GM19463 (cell line): ENCODE data around the gene EPC2.

Experiments
- ATAC-seq: cut with Tn5 transposase; IDR thresholded peaks from one replicate; pipeline ENCODE4 v1.9.1; 2021; ENCODE audit warnings: mild to moderate bottlenecking, moderate library complexity; ENCODE audit not compliant: unreplicated experiment

The EPC2 gene, protein sequence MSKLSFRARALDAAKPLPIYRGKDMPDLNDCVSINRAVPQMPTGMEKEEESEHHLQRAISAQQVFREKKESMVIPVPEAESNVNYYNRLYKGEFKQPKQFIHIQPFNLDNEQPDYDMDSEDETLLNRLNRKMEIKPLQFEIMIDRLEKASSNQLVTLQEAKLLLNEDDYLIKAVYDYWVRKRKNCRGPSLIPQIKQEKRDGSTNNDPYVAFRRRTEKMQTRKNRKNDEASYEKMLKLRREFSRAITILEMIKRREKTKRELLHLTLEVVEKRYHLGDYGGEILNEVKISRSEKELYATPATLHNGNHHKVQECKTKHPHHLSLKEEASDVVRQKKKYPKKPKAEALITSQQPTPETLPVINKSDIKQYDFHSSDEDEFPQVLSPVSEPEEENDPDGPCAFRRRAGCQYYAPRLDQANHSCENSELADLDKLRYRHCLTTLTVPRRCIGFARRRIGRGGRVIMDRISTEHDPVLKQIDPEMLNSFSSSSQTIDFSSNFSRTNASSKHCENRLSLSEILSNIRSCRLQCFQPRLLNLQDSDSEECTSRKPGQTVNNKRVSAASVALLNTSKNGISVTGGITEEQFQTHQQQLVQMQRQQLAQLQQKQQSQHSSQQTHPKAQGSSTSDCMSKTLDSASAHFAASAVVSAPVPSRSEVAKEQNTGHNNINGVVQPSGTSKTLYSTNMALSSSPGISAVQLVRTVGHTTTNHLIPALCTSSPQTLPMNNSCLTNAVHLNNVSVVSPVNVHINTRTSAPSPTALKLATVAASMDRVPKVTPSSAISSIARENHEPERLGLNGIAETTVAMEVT

DNA sequence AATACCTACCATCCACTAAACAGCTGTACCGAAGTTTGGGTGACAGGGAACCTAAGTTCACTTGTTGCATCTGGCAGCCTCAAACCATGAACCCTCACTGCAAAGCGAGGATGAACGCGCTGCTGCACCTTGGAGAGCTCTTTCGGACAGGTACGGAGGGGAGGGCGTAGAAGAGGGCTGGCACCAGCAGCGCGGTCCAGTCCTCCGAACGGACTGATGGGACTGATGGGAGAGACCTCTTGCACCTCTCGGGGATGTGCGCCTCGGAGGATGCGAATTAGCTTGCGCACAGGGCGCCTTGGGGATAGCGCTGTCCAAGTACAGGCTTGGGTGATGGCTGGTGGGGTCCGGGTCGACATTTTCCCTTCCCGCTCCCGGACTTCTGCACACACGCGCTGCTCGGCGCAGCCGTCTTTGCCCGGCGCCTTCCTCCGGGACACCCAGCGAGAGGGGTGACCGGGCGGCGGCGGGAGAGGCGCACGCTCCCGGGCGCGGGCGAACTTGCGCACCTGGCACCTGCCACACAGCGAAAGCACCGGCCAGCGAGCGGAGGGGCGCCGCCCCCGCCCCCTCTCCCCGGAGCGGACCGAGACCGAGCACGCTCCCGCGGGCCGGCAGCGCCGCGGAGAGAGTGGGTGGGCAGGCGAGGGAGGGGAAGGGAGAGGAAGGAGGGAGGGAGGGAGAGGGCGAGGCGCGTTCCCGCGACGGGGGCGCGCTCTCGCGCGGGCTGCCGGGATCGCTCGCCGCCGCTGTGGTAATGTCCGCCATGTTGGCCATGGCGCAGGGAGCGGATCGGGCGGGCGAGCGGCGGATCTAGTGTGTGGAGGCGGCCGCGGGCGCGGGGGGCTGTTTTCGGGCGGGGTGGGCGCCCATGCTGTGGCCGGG is at the start of gene EPC2:
Gene EPC2, plus strand, starts transcription at position 754 of the 885 bp plus-strand sequence. CDS start 267 bp downstream, outside the sequence.
- peak; percentile 55 for ATAC-seq

DNA sequence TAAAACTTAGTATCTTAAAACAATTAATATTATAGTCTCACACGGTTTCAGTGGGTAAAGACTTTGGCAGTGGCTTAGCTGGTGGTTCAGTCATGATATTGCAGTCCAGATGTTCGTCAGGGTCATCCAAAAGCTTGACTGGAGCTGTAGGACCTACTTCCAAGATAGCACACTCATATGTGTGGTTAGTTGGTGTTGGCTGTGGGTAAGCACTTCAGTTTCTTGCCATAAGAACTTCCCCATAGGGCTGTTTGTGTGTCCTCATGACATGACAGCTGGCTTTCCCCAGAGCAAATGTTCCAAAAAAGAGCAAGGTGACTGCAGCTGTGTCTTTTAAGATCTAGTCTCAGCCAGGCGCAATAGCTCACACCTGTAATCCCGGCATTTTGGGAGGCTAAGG is 48.5 kb upstream of the EPC2 start:
- no peak for ATAC-seq

DNA sequence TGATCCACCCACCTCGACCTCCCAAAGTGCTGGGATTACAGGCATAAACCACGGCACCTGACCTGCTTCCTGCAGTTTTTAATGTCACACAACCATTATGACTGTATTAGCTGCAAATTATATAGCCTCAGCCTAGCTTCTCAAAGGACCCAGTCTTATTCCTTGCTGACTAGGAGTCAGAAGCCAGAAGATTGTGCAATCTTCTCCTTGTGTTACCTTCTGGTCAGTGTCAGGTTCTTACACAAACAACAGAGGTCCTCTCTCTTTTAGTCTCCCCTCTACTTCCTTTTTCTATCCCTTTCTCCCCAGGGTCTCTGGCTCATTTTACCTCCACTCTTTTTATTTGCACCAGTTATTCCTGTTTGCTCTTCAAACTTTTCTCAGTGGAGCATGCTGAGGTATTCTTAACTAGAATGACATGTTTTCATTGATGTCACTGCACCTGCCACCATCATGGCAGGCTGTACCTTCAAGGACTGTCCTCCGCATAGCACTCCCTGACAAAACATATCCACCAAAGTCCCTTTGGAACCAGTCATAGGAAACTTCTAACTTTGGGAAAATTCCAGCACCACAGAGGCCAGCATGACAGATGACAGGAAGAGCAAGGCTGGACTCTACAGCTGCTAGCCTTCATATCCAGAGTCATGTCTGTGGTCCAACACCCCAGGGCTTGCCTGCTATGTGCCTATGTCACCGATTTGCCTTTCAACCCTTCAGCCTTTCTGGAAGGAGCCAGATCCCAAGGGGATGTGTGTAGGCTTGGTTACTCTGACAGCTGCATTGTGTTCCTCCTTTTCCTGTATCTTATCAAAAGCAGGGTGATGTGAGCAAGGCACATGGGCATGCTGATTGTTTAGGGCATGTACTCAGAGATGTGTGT is 45.2 kb upstream of the EPC2 start:
- ATAC-seq, result no peak

DNA sequence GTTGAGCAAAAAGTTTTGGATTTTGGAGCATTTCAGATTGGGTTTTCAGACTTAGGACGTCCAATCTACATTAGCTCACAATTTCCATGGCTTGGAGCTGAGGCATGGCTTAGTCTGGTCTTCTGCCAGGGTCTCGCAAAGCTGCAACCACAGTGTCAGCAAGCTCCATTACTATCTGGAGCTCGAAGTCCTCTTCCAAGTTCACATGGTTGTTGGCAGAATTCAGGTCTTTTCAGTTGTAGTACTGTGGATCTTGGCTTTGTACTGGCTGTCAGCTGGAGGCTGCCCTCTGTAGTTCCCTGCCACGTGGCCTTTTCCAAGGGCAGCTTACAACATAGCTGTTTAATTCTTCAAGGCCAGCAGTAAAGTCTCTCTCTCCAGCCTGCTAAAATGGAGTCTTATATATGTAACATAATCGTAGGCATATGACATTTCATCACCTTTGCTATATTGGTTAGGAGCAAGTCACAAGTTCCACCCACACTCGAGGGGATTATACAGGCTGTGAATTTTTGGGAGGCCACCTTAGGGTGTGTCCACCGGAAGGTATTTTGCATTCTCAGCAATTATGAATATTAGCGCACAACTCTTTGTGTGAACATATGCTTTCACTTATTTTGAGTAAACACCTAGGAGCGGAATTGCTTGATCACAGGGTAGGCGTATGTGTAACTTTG is 41.5 kb upstream of the EPC2 start:
- ATAC-seq, result no peak

DNA sequence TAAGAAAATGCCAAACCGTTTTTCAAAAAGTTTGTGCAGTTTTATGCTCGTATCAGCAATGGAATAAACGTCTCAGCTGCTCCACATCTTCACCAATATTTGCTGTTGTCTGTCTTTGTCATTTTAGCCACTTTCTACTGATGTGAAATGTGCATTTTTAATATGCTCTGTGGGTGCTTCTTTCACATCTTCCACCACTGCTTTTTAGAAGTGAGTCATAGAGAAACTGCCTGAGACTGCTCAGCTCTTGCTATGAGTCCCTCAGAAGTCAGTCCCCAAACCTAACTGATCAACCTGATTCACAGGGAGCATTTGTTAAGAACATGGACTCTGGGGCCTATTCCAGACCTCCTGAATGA is 41.0 kb upstream of the EPC2 start:
- peak; percentile 98 for ATAC-seq

DNA sequence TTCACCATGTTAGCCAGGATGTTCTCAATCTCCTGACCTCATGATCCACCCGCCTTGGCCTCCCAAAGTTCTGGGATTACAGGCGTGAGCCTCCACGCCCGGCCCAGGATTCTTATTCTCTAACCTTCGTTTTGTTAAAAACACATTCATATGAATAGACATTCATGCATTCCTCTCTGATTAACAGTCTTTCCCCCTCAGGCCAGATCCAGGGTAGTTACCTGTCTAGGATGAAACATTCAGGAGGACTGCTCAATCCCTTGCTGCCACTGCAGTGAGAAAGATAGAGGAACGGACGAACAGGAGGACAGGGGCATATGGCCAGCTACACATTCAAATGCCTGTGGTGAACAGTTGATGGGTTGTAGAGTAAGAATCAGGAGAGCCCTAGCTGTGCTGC is 39.6 kb upstream of the EPC2 start:
- no peak for ATAC-seq

DNA sequence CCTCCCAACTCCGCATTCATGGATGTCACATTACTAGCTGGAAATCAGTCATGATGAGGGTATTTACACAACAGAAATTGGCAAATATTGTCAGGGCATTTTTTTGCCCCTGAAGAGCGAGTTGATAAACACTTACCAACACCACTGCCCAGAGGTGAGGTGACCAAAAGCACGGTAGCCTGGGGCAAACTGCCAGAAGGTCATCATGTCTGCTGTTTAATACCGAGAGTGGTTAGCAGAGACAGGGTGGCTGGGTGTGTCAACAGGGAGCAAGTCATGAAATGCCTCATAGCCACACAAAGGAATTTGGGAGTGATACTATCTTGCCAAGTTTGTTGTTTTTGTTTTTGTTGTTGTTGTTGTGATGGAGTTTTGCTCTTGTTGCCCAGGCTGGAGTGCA is 37.0 kb upstream of the EPC2 start:
- ATAC-seq, result no peak

DNA sequence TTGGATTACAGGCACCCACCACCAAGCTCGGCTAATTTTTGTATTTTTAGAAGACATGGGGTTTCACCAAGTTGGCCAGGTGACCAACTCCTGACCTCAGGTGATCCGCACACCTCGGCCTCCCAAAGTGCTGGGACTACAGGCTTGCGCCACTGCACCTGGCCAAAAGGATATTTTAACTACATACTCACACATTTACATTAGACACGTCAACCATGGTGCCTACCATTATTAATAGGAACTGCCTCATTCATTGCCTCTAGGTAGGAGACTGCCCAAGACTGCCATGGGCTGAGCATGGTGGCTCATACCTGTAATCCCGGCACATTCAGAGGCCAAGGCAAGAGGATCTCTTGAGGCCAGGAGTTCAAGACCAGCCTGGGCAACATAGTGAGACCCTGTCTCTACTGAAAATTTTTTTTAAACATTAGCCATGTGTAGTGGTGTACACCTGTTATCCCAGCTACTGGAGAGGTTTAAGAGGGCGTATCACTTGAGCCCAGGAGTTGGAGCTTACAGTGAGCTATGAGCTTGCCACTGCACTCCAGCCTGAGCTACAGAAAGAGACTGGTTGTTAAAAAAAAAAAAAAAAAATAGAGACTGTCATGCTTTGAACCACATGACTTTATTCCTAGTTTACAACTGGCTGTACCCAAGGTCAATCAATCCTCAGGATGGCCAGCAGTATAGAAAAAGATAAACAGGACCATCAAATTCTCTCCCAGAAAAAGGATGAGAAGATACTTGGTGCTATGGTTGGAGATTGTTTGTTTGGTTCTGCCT is 31.1 kb upstream of the EPC2 start:
- ATAC-seq, result no peak

DNA sequence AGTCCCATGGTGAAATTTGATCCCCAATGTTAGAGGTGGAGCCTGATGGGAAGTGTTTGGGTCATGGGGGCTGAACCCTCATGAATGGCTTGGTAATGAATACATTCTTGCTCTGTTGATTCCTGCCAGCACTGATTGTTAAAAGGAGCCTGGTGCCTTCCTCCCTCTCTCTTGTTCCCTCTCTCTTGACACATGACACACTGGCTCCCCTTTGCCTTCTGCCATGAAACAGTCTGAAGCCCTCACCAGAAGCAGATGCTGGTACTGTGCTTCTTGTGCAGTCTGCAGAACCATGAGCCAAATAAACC is 30.6 kb upstream of the EPC2 start:
- ATAC-seq, result peak; percentile 21

DNA sequence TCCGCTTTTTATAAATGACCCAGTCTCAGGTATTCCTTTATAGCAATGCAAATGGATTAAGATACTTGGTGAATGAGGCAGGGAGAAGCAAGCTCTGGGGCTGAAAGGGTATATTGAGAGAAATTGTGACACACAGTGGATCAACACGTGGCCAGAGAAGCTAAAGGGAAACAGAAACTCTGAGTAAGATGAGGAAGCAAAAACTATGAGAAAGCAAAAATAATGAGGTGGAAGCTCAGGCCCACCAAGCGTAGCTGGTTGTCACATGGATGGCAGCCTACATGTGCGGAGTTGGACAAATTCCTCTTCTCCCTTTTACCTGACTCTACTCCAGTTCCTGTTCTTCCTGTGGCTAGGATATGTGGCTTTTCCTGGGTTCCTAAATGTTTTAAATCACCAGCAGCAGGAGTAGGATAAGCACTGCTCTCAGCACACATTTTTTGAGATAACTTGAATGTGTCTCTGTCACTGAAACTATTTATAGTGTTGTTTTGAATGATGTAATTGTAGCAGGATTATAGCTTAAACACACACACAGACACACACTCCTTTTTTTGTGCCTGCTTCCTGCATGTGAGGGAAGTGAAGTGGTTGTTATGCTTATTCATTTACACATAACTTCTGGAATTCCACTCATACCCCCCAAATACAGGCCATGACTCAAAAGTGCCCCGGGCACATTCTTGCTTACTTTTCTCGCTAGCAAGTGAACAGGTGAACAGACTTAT is 30.1 kb upstream of the EPC2 start:
- ATAC-seq, result peak; percentile 93

DNA sequence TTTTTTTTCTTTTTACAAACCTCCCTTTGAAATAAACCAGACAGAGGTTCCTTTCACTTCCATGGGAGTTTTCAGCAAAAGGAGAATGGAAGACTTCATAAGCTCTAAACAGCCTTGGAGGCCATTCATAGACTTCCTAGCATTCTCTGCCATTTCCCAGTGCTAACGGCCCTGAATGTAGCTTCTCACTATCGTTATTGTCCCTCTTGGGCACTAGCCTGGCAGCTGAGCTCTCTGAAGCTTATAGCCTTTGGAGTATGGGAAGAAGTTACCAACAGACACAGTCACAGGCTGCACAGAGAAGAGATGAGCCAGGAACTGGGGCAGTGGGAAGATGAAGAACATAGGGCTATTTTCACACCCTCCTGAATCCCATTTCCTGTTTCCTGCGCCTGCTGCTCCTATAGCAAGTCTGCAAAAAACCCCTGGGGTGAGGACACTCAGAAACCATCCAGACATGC is 29.1 kb upstream of the EPC2 start:
- no peak for ATAC-seq

DNA sequence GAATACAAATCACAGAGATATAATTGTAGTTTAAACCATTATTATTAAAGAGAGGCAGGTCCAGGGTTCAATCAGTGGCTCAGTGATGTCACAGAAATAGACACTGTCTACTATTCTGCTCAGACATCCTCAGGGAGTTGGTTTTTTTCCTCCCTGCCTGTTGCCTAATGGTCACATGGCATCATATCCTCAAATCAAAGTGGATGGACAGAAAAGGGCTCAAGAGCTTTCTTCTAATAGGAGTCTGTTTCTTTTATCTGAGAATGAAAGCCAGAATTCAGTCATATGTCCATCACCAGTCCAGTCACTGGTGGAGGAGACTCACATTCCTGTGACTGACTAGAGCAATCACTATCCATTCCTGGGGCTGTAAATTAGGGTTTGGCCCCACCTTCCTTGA is 27.9 kb upstream of the EPC2 start:
- ATAC-seq, result no peak

DNA sequence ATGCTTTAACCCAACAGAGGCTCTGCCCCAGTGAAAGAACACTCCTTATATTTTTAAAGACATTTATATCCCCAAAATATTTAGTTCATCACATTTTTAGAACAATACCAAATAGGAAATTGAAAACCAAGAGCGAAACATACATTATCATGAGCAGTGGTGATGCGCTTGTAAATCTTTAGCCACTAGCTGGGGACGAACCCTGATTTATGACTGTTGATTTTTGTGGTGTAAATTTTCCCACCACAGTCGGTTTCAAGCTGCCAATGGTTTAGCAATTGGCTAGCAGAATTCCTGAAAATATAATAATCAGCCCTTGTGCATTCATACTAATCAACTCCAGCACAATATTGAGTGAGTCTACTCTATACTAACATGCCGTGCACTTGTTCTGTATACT is 27.3 kb upstream of the EPC2 start:
- no peak for ATAC-seq

DNA sequence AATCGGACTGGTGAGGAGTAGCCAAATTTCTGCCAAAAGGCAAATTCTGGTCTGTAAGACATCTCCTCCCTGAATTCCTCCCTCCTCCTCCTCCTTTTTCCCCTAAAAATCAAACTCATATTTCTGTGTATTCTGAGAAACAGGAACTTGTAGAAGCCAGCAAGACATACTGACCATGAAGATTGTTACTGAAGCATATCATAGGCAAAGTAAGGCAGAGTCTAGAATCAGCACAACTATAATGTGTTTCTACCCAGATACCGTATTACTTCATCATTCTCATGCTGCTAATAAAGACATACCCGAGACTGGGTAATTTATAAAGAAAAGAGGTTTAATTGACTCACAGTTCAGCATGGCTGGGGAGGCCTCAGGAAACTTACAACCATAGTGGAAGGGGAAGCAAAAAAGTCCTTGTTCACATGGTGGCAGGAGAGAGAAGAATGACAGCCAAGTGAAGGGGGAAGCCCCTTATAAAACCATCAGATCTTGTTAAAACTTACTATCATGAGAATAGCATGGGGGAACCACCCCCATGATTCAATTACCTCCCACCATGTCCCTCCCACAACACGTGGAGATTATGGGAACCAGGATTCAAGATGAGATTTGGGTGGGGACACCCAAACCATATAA is 24.9 kb upstream of the EPC2 start:
- ATAC-seq, result no peak

DNA sequence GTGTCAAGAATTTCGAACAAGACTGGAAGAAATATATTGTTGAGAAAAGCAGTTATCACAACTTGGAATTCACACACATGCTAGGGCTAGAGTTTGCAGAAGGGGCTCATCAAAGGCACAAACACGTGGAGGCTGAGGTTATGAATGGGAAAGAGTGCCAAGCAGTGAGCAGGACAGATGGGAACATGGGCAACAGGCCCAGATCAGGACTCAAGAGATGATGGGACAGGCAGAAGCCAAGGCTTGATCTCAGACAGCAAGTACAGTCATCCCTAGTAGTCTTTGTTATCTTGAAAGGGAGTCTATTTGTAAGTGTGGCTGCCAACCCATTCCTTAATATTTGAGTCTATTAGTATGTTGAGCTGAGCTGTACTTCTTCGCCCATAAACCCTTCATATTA is 22.2 kb upstream of the EPC2 start:
- no peak for ATAC-seq

DNA sequence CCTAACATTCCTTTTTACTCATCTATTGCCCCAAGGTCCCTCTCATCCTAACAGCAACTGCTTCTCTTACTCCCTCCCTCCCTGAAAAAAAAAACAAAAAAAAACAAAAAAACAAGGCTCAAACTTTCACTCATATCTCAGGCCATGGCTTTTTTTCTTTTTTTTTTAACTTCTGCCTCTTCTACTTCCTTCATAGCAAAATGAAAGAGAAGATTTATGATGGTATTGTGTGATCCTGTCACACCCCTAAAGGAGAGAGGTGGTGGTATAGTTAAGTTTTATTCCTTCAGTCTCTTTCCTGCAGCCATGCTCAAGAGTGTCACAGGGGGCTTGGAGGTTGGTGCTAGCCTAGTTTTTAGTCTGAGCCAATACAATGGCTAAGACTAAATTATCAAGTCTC is 21.5 kb upstream of the EPC2 start:
- no peak for ATAC-seq

DNA sequence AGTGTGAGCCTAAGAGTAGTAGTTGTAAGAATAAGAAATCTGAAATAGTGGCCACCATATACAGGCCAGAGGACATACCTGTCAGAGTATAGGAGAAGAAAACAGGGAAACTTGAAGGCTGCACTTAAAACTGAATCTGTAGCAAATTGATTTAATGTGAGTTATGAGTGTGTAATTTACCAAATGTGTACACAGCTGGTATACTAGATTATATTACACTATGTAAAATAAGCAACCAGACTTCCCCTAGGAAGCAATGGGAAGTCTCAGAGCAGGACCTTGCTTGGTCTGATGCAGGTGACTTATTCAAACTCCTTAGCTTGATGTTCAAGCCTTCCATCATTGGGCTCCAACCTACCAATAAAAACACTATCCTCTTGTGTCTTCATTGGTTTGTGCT is 17.3 kb upstream of the EPC2 start:
- no peak for ATAC-seq

DNA sequence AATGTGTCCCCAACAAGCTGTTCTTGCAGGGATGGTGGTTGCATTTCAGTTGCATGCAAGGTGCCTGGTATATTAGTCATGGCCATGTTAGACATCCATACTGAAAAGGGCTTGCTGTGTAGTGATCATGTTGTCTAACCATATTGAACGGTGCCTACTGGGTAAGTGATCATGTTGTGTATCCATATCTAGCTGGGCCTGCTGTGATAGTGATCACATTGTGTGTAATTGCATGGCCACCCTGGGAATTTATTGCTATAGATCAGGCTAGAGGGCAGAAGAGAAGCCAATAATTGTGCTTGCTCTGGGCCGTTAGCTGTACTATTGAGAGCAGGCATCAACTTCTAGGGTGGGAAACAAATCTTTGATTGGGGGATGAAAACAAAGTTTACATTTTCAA is 9.8 kb upstream of the EPC2 start:
- no peak for ATAC-seq
